ENCODE measurements around the gene ADCYAP1R1. TPM values are rescaled to one million over a fixed set of nuclear protein-coding genes. Genes with fewer than 3 reads are reported as not detected.

Gene ADCYAP1R1
- polyA plus RNA-seq, 4 donors: under 0.01 to 4.4 (median 0.84) TPM; not detected in 1

GRCh38 chr7:31058688-31059087 is 6.6 kb downstream of the ADCYAP1R1 start:
- Histone ChIP-seq H3K36me3 (ENCODE audit: control insufficient read depth in 3 of 3, insufficient read depth in 2 of 3, low read depth in 1 of 3, low read length in 3 of 3) (no peaks in the 10 kb centered on the region), H3K27me3 (ENCODE audit: control insufficient read depth in 3 of 3, insufficient read depth in 3 of 3, low read length in 3 of 3) (peaks cover 2 to 39% (median 8%) of the 10 kb centered on the region in 3 donors), H3K4me1 (ENCODE audit: control insufficient read depth in 3 of 3, insufficient read depth in 2 of 3, low read depth in 1 of 3, low read length in 2 of 3) (no peaks in the 10 kb centered on the region), H3K9me3 (ENCODE audit: control insufficient read depth in 2 of 2, insufficient read depth in 1 of 2, low read depth in 1 of 2, low read length in 1 of 2) (no peaks in the 10 kb centered on the region), H3K4me3 (ENCODE audit: low read depth in 1 of 3, low read length in 3 of 3) (no peak overlapping the region), H3K27ac (ENCODE audit: low read depth in 1 of 3, low read length in 2 of 3) (no peak overlapping the region)
- no peak for DNase-seq
- WGBS, 3 donors: 82 to 94% (median 88%) methylated on average over 3 of the region's 3 CpGs
- no peak for FAIRE-seq

GRCh38 chr7:31059551-31059950 is 7.4 kb downstream of the ADCYAP1R1 start:
- Histone ChIP-seq H3K27ac (ENCODE audit: low read depth in 1 of 3, low read length in 2 of 3) (no peak overlapping the region), H3K9me3 (ENCODE audit: control insufficient read depth in 2 of 2, insufficient read depth in 1 of 2, low read depth in 1 of 2, low read length in 1 of 2) (no peaks in the 10 kb centered on the region), H3K36me3 (ENCODE audit: control insufficient read depth in 3 of 3, insufficient read depth in 2 of 3, low read depth in 1 of 3, low read length in 3 of 3) (no peaks in the 10 kb centered on the region), H3K4me1 (ENCODE audit: control insufficient read depth in 3 of 3, insufficient read depth in 2 of 3, low read depth in 1 of 3, low read length in 2 of 3) (no peaks in the 10 kb centered on the region), H3K4me3 (ENCODE audit: low read depth in 1 of 3, low read length in 3 of 3) (no peak overlapping the region), H3K27me3 (ENCODE audit: control insufficient read depth in 3 of 3, insufficient read depth in 3 of 3, low read length in 3 of 3) (peaks cover 1 to 30% (median 2%) of the 10 kb centered on the region in 3 donors)
- no peak for FAIRE-seq
- WGBS, 3 donors: 41 to 62% (median 59%) methylated on average over 7 to 8 of the region's 8 CpGs
- no peak for DNase-seq

- H3K4me3 ChIP-seq (ENCODE audit: low read depth in 1 of 3, low read length in 3 of 3): no peak overlapping the region
- H3K36me3 ChIP-seq (ENCODE audit: control insufficient read depth in 3 of 3, insufficient read depth in 2 of 3, low read depth in 1 of 3, low read length in 3 of 3): no peaks in the 10 kb centered on the region
- 35 to 71% (median 36%) methylated on average over 5 of the region's 5 CpGs for WGBS, 3 donors
- FAIRE-seq (no peak), DNase-seq (no peak)
- H3K4me1 ChIP-seq (ENCODE audit: control insufficient read depth in 3 of 3, insufficient read depth in 2 of 3, low read depth in 1 of 3, low read length in 2 of 3): no peaks in the 10 kb centered on the region
- no peaks in the 10 kb centered on the region for H3K9me3 ChIP-seq (ENCODE audit: control insufficient read depth in 2 of 2, insufficient read depth in 1 of 2, low read depth in 1 of 2, low read length in 1 of 2)
- H3K27me3 ChIP-seq (ENCODE audit: control insufficient read depth in 3 of 3, insufficient read depth in 3 of 3, low read length in 3 of 3): peaks cover 0 to 21% (median 2%) of the 10 kb centered on the region in 3 donors
- H3K27ac ChIP-seq (ENCODE audit: low read depth in 1 of 3, low read length in 2 of 3): no peak overlapping the region
Measured at GRCh38 chr7:31061185-31061584, 9.1 kb downstream of the ADCYAP1R1 start.

- H3K4me3 ChIP-seq (ENCODE audit: low read depth in 1 of 3, low read length in 3 of 3): no peak overlapping the region
- DNase-seq: no peak
- FAIRE-seq: no peak
- H3K27me3 ChIP-seq (ENCODE audit: control insufficient read depth in 3 of 3, insufficient read depth in 3 of 3, low read length in 3 of 3): peaks cover 0 to 13% (median 0%) of the 10 kb centered on the region in 3 donors
- no peaks in the 10 kb centered on the region for H3K9me3 ChIP-seq (ENCODE audit: control insufficient read depth in 2 of 2, insufficient read depth in 1 of 2, low read depth in 1 of 2, low read length in 1 of 2)
- H3K27ac ChIP-seq (ENCODE audit: low read depth in 1 of 3, low read length in 2 of 3): no peak overlapping the region
- no peaks in the 10 kb centered on the region for H3K4me1 ChIP-seq (ENCODE audit: control insufficient read depth in 3 of 3, insufficient read depth in 2 of 3, low read depth in 1 of 3, low read length in 2 of 3)
- 68 to 76% (median 71%) methylated on average over 8 of the region's 8 CpGs for WGBS, 3 donors
- no peaks in the 10 kb centered on the region for H3K36me3 ChIP-seq (ENCODE audit: control insufficient read depth in 3 of 3, insufficient read depth in 2 of 3, low read depth in 1 of 3, low read length in 3 of 3)
Measured at GRCh38 chr7:31062746-31063435, 10.8 kb downstream of the ADCYAP1R1 start.

GRCh38 chr7:31065021-31065593 is 13.0 kb downstream of the ADCYAP1R1 start:
- Histone ChIP-seq H3K4me3 (ENCODE audit: low read depth in 1 of 3, low read length in 3 of 3) (no peak overlapping the region), H3K27ac (ENCODE audit: low read depth in 1 of 3, low read length in 2 of 3) (no peak overlapping the region), H3K9me3 (ENCODE audit: control insufficient read depth in 2 of 2, insufficient read depth in 1 of 2, low read depth in 1 of 2, low read length in 1 of 2) (no peaks in the 10 kb centered on the region), H3K27me3 (ENCODE audit: control insufficient read depth in 3 of 3, insufficient read depth in 3 of 3, low read length in 3 of 3) (peaks cover 0 to 4% (median 0%) of the 10 kb centered on the region in 3 donors), H3K4me1 (ENCODE audit: control insufficient read depth in 3 of 3, insufficient read depth in 2 of 3, low read depth in 1 of 3, low read length in 2 of 3) (no peaks in the 10 kb centered on the region), H3K36me3 (ENCODE audit: control insufficient read depth in 3 of 3, insufficient read depth in 2 of 3, low read depth in 1 of 3, low read length in 3 of 3) (no peaks in the 10 kb centered on the region)
- FAIRE-seq: no peak
- no peak for DNase-seq
- 45 to 53% (median 47%) methylated on average over 6 of the region's 6 CpGs for WGBS, 3 donors

- DNase-seq (no peak), FAIRE-seq (no peak)
- Histone ChIP-seq H3K36me3 (ENCODE audit: control insufficient read depth in 3 of 3, insufficient read depth in 2 of 3, low read depth in 1 of 3, low read length in 3 of 3) (no peaks in the 10 kb centered on the region), H3K4me1 (ENCODE audit: control insufficient read depth in 3 of 3, insufficient read depth in 2 of 3, low read depth in 1 of 3, low read length in 2 of 3) (no peaks in the 10 kb centered on the region), H3K27ac (ENCODE audit: low read depth in 1 of 3, low read length in 2 of 3) (no peak overlapping the region), H3K9me3 (ENCODE audit: control insufficient read depth in 2 of 2, insufficient read depth in 1 of 2, low read depth in 1 of 2, low read length in 1 of 2) (no peaks in the 10 kb centered on the region), H3K4me3 (ENCODE audit: low read depth in 1 of 3, low read length in 3 of 3) (no peak overlapping the region), H3K27me3 (ENCODE audit: control insufficient read depth in 3 of 3, insufficient read depth in 3 of 3, low read length in 3 of 3) (peaks cover 0 to 2% (median 0%) of the 10 kb centered on the region in 3 donors)
- WGBS, 3 donors: 85 to 91% (median 88%) methylated on average over 7 of the region's 7 CpGs
Measured at GRCh38 chr7:31065840-31066239, 13.7 kb downstream of the ADCYAP1R1 start.

GRCh38 chr7:31066516-31067130 is 14.5 kb downstream of the ADCYAP1R1 start:
- Histone ChIP-seq H3K27ac (ENCODE audit: low read depth in 1 of 3, low read length in 2 of 3) (no peak overlapping the region), H3K36me3 (ENCODE audit: control insufficient read depth in 3 of 3, insufficient read depth in 2 of 3, low read depth in 1 of 3, low read length in 3 of 3) (no peaks in the 10 kb centered on the region), H3K27me3 (ENCODE audit: control insufficient read depth in 3 of 3, insufficient read depth in 3 of 3, low read length in 3 of 3) (no peaks in the 10 kb centered on the region), H3K9me3 (ENCODE audit: control insufficient read depth in 2 of 2, insufficient read depth in 1 of 2, low read depth in 1 of 2, low read length in 1 of 2) (no peaks in the 10 kb centered on the region), H3K4me3 (ENCODE audit: low read depth in 1 of 3, low read length in 3 of 3) (no peak overlapping the region), H3K4me1 (ENCODE audit: control insufficient read depth in 3 of 3, insufficient read depth in 2 of 3, low read depth in 1 of 3, low read length in 2 of 3) (no peaks in the 10 kb centered on the region)
- FAIRE-seq (no peak), DNase-seq (no peak)
- 33 to 74% (median 43%) methylated on average over 3 to 4 of the region's 4 CpGs for WGBS, 3 donors

GRCh38 chr7:31067491-31067890 is 15.4 kb downstream of the ADCYAP1R1 start:
- no peak for FAIRE-seq
- WGBS, 3 donors: 71 to 75% (median 72%) methylated on average over 3 of the region's 3 CpGs
- Histone ChIP-seq H3K36me3 (ENCODE audit: control insufficient read depth in 3 of 3, insufficient read depth in 2 of 3, low read depth in 1 of 3, low read length in 3 of 3) (no peaks in the 10 kb centered on the region), H3K27me3 (ENCODE audit: control insufficient read depth in 3 of 3, insufficient read depth in 3 of 3, low read length in 3 of 3) (no peaks in the 10 kb centered on the region), H3K4me1 (ENCODE audit: control insufficient read depth in 3 of 3, insufficient read depth in 2 of 3, low read depth in 1 of 3, low read length in 2 of 3) (no peaks in the 10 kb centered on the region), H3K9me3 (ENCODE audit: control insufficient read depth in 2 of 2, insufficient read depth in 1 of 2, low read depth in 1 of 2, low read length in 1 of 2) (no peaks in the 10 kb centered on the region), H3K4me3 (ENCODE audit: low read depth in 1 of 3, low read length in 3 of 3) (no peak overlapping the region), H3K27ac (ENCODE audit: low read depth in 1 of 3, low read length in 2 of 3) (no peak overlapping the region)
- DNase-seq: no peak

All from small intestine (tissue), 7 donors.